Measurements from ENCODE around the gene ASB9.

GRCh38 chrX:15292861-15293260 lies 23.0 kb upstream of the ASB9 start:
- TF ChIP-seq CTCF (IDR thresholded peaks at IDR 0.05; ENCODE audit: low read depth, low read length) (no peak), POLR2A (IDR thresholded peaks at IDR 0.05; ENCODE audit: extremely low read depth, insufficient read length) (no peak), MYC (IDR thresholded peaks at IDR 0.05; ENCODE audit: low read depth, low read length) (no peak)
